ENCODE measurements around the gene MRPL14.

The MRPL14 gene

GRCh38 chr6:44167567-44167966 is 40.3 kb upstream of the MRPL14 start:
- DNase-seq (ENCODE audit: extremely low read depth, low read depth) = no peak
- no peak for TF ChIP-seq CTCF (IDR thresholded peaks at IDR 0.05; ENCODE audit: low read depth, low read length, missing control alignments)
- H3K4me3 ChIP-seq (replicated peaks; ENCODE audit: low read depth, low read length) = no peak overlapping the region

- DNase-seq (ENCODE audit: extremely low read depth, low read depth) = no peak
- TF ChIP-seq CTCF (IDR thresholded peaks at IDR 0.05; ENCODE audit: low read depth, low read length, missing control alignments) = no peak
- no peak overlapping the region for H3K4me3 ChIP-seq (replicated peaks; ENCODE audit: low read depth, low read length)
Observed at GRCh38 chr6:44166591-44167184, 39.4 kb upstream of the MRPL14 start.

GRCh38 chr6:44166116-44166515 is 38.9 kb upstream of the MRPL14 start:
- DNase-seq (ENCODE audit: extremely low read depth, low read depth) = no peak
- H3K4me3 ChIP-seq (replicated peaks; ENCODE audit: low read depth, low read length) = no peak overlapping the region
- TF ChIP-seq CTCF (IDR thresholded peaks at IDR 0.05; ENCODE audit: low read depth, low read length, missing control alignments) = no peak

- DNase-seq (ENCODE audit: extremely low read depth, low read depth) = no peak
- no peak overlapping the region for H3K4me3 ChIP-seq (replicated peaks; ENCODE audit: low read depth, low read length)
- no peak for TF ChIP-seq CTCF (IDR thresholded peaks at IDR 0.05; ENCODE audit: low read depth, low read length, missing control alignments)
Observed at GRCh38 chr6:44162876-44163625, 35.8 kb upstream of the MRPL14 start.

- H3K4me3 ChIP-seq (replicated peaks; ENCODE audit: low read depth, low read length) = no peak overlapping the region
- DNase-seq (ENCODE audit: extremely low read depth, low read depth) = no peak
- no peak for TF ChIP-seq CTCF (IDR thresholded peaks at IDR 0.05; ENCODE audit: low read depth, low read length, missing control alignments)
Observed at GRCh38 chr6:44161997-44162338, 34.7 kb upstream of the MRPL14 start.

GRCh38 chr6:44158770-44159228 is 31.5 kb upstream of the MRPL14 start, which contains the start of gene CAPN11:
CAPN11 (plus strand) TSS chr6:44158820; CDS start chr6:44158849, 29 bp downstream.
- no peak for TF ChIP-seq CTCF (IDR thresholded peaks at IDR 0.05; ENCODE audit: low read depth, low read length, missing control alignments)

More at GRCh38 chr6:44158770-44159228, 31.5 kb upstream of the MRPL14 start, which contains the start of gene CAPN11:
- no peak for DNase-seq (ENCODE audit: extremely low read depth, low read depth)
- H3K4me3 ChIP-seq (replicated peaks; ENCODE audit: low read depth, low read length) = no peak within 1 kb of the TSS

All from HFF-Myc (cell line).